Ovary (tissue), 3 donors: ENCODE data around the gene ERAP2.

ENCODE experiments used
- POLR2A ChIP-seq: fragments of 450-650 bp; IDR thresholded peaks from one replicate; pipeline ENCODE4 v1.6.1; 2017; ENCODE audit warnings: antibody characterized with exemption, mild to moderate bottlenecking, moderate library complexity
- TF ChIP-seq, protein P1 (sequence below), 3 donors: fragments of 450-650 bp in 2 of 3; fragments of 200-600 bp in 1 of 3; IDR thresholded peaks; one replicate each; pipeline versions ENCODE4 v1.5.1 to v1.8.0; 2016 to 2022; ENCODE audit warnings: antibody characterized with exemption in 3 of 3, mild to moderate bottlenecking in 1 of 3
- donor health status: DM: no; HTN: no; CAD: no.

DNA sequence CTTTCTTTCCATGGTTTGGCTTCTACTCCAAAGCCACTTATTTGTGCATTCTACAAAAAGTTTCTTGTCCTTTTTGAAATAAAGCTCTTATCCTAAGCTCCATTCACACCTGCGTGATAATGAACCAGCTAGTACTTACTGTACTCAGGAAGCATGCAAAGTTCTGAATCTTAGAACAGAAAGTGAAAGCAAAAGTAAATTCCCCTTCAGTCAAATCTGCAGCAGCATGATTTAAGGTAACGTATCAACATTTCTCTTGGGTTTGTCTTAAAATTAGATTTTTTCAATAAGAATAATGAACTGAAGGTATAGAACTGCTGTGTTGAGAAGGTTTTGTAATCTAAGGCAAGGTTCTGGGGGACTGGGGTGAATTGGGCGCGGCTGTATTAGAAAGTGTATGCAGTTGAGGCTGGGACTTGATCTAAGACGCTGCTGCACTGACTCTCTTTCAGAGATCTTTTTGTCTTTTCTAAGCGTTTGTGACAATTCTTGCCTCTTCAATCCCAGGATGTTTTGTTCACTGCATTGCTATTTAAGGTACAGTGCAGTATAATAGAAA lies at the start of gene ERAP2:
- TF ChIP-seq, protein P1, sequence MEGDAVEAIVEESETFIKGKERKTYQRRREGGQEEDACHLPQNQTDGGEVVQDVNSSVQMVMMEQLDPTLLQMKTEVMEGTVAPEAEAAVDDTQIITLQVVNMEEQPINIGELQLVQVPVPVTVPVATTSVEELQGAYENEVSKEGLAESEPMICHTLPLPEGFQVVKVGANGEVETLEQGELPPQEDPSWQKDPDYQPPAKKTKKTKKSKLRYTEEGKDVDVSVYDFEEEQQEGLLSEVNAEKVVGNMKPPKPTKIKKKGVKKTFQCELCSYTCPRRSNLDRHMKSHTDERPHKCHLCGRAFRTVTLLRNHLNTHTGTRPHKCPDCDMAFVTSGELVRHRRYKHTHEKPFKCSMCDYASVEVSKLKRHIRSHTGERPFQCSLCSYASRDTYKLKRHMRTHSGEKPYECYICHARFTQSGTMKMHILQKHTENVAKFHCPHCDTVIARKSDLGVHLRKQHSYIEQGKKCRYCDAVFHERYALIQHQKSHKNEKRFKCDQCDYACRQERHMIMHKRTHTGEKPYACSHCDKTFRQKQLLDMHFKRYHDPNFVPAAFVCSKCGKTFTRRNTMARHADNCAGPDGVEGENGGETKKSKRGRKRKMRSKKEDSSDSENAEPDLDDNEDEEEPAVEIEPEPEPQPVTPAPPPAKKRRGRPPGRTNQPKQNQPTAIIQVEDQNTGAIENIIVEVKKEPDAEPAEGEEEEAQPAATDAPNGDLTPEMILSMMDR (IDR thresholded peaks at IDR 0.05) = no peak
- TF ChIP-seq POLR2A = no peak
